H9 (cell line): ENCODE measurements around the gene ACAA2. TPM values are rescaled to one million over a fixed set of nuclear protein-coding genes. Genes with fewer than 3 reads are reported as not detected.

Experiments used
- DNase-seq: peaks from one replicate; pipeline ENCODE4 v3.0.0-alpha.2; 2017
- H2AFZ ChIP-seq: one replicate; pipeline ENCODE4 v1.6.1; 2013; ENCODE audit warnings: mild to moderate bottlenecking, low read length, control low read depth, moderate library complexity
- H2AK5ac ChIP-seq: 2 replicates; pipeline ENCODE4 v1.6.1; 2013; ENCODE audit warnings: low read length, control low read depth, mixed read lengths; ENCODE audit not compliant: insufficient read length
- H2BK120ac ChIP-seq: one replicate; pipeline ENCODE4 v1.6.1; 2013; ENCODE audit warnings: low read depth, mild to moderate bottlenecking, low read length, control low read depth, inconsistent platforms; ENCODE audit not compliant: poor library complexity, severe bottlenecking
- H2BK12ac ChIP-seq: 2 replicates; pipeline ENCODE4 v1.6.1; 2013; ENCODE audit warnings: low read length, control low read depth, mixed read lengths, low read depth; ENCODE audit not compliant: insufficient read length
- H2BK15ac ChIP-seq: 2 replicates; pipeline ENCODE4 v1.6.1; 2013; ENCODE audit warnings: low read depth, low read length, control low read depth
- H2BK20ac ChIP-seq: one replicate; pipeline ENCODE4 v1.6.1; 2013; ENCODE audit warnings: low read depth, mild to moderate bottlenecking, low read length, control low read depth, inconsistent platforms; ENCODE audit not compliant: poor library complexity, severe bottlenecking
- H2BK5ac ChIP-seq: 2 replicates; pipeline ENCODE4 v1.6.1; 2013; ENCODE audit warnings: low read length, control low read depth, mixed read lengths; ENCODE audit not compliant: insufficient read length
- H3K14ac ChIP-seq: 2 replicates; pipeline ENCODE4 v1.6.1; 2013; ENCODE audit warnings: low read length, control low read depth; ENCODE audit not compliant: insufficient read depth
- H3K18ac ChIP-seq: 2 replicates; pipeline ENCODE4 v1.6.1; 2013; ENCODE audit warnings: low read depth, mild to moderate bottlenecking, mixed read lengths, low read length, control low read depth; ENCODE audit not compliant: insufficient read length
- H3K23ac ChIP-seq: 2 replicates; pipeline ENCODE4 v1.6.1; 2013; ENCODE audit warnings: low read length, control low read depth, mixed read lengths, low read depth; ENCODE audit not compliant: insufficient read length
- H3K23me2 ChIP-seq: 2 replicates; pipeline ENCODE4 v1.6.1; 2013; ENCODE audit warnings: low read depth, mild to moderate bottlenecking, mixed read lengths, low read length, control low read depth; ENCODE audit not compliant: insufficient read length, poor library complexity, severe bottlenecking
- H3K27ac ChIP-seq: 2 replicates; pipeline ENCODE4 v1.5.1; 2013; ENCODE audit warnings: low read length, control low read depth, mixed read lengths, low read depth; ENCODE audit not compliant: insufficient read length
- H3K27me3 ChIP-seq: 2 replicates; pipeline ENCODE4 v1.6.1; 2013; ENCODE audit warnings: low read length, control low read depth, inconsistent platforms; ENCODE audit not compliant: insufficient read depth
- H3K4ac ChIP-seq: 2 replicates; pipeline ENCODE4 v1.6.1; 2013; ENCODE audit warnings: low read depth, mild to moderate bottlenecking, control low read depth, inconsistent platforms, low read length, moderate library complexity
- H3K4me1 ChIP-seq: 2 replicates; pipeline ENCODE4 v1.6.1; 2013; ENCODE audit warnings: low read length, control low read depth, inconsistent platforms; ENCODE audit not compliant: insufficient read depth
- H3K4me2 ChIP-seq: 2 replicates; pipeline ENCODE4 v1.6.1; 2013; ENCODE audit warnings: low read length, control low read depth, mixed read lengths; ENCODE audit not compliant: insufficient read length, insufficient read depth
- H3K56ac ChIP-seq: 2 replicates; pipeline ENCODE4 v1.6.1; 2013; ENCODE audit warnings: low read depth, mild to moderate bottlenecking, mixed read lengths, low read length, control low read depth; ENCODE audit not compliant: insufficient read length
- H3K79me1 ChIP-seq: 2 replicates; pipeline ENCODE4 v1.6.1; 2013; ENCODE audit warnings: low read depth, mild to moderate bottlenecking, moderate library complexity, low read length, control low read depth, inconsistent platforms; ENCODE audit not compliant: insufficient read depth, poor library complexity, severe bottlenecking
- H3K79me2 ChIP-seq: 2 replicates; pipeline ENCODE4 v1.6.1; 2013; ENCODE audit warnings: low read length, control low read depth, inconsistent platforms; ENCODE audit not compliant: insufficient read depth
- H3K9ac ChIP-seq: 2 replicates; pipeline ENCODE4 v1.6.1; 2013; ENCODE audit warnings: low read length, control low read depth, mixed read lengths; ENCODE audit not compliant: insufficient read length; ENCODE audit errors: extremely low read depth
- H3K9me3 ChIP-seq: one replicate; pipeline ENCODE4 v1.6.1; 2013; ENCODE audit warnings: low read depth, low read length, inconsistent platforms; ENCODE audit not compliant: control insufficient read depth
- H3T11ph ChIP-seq: one replicate; pipeline ENCODE4 v1.6.1; 2013; ENCODE audit warnings: mild to moderate bottlenecking, low read length, control low read depth, inconsistent platforms
- H4K20me1 ChIP-seq: one replicate; pipeline ENCODE4 v1.6.1; 2013; ENCODE audit not compliant: control insufficient read depth, insufficient read length, insufficient read depth
- H4K5ac ChIP-seq: 2 replicates; pipeline ENCODE4 v1.6.1; 2013; ENCODE audit warnings: low read depth, mild to moderate bottlenecking, mixed read lengths, low read length, control low read depth; ENCODE audit not compliant: insufficient read length
- H4K8ac ChIP-seq: replicated peaks from 2 replicates; pipeline ENCODE4 v1.6.1; 2013; ENCODE audit warnings: low read length, control low read depth, mixed read lengths, low read depth; ENCODE audit not compliant: insufficient read length
- H4K91ac ChIP-seq: 2 replicates; pipeline ENCODE4 v1.6.1; 2013; ENCODE audit warnings: low read depth, mild to moderate bottlenecking, moderate library complexity, mixed read lengths, low read length, control low read depth; ENCODE audit not compliant: insufficient read length
- H3K27ac Mint-ChIP-seq, 3 experiments: 2 replicates in 2 of 3; 3 replicates in 1 of 3; pipeline ENCODE4 v1.8.0; 2020 to 2021; ENCODE audit warnings: mixed read lengths in 3 of 3, mild to moderate bottlenecking in 1 of 3, moderate library complexity in 1 of 3
- H3K27me3 Mint-ChIP-seq: 2 replicates; pipeline ENCODE4 v1.8.0; 2021; ENCODE audit warnings: low read depth, mild to moderate bottlenecking, moderate library complexity, mixed read lengths
- H3K36me3 Mint-ChIP-seq, 3 experiments: 2 replicates in 2 of 3; 3 replicates in 1 of 3; pipeline ENCODE4 v1.8.0; 2020 to 2021; ENCODE audit warnings: low read depth in 3 of 3, mixed read lengths in 3 of 3; ENCODE audit not compliant: insufficient read depth in 1 of 3
- H3K4me1 Mint-ChIP-seq, 2 experiments: 2 replicates each; pipeline ENCODE4 v1.8.0; 2020; ENCODE audit warnings: mixed read lengths in 2 of 2
- H3K4me3 Mint-ChIP-seq, 2 experiments: 2 replicates in 1 of 2; 3 replicates in 1 of 2; pipeline ENCODE4 v1.8.0; 2020 to 2021; ENCODE audit warnings: mild to moderate bottlenecking in 2 of 2, mixed read lengths in 2 of 2, moderate library complexity in 1 of 2
- H3K9me3 Mint-ChIP-seq, 2 experiments: 2 replicates in 1 of 2; 3 replicates in 1 of 2; pipeline ENCODE4 v1.8.0; 2020; ENCODE audit warnings: mild to moderate bottlenecking in 2 of 2, mixed read lengths in 2 of 2, moderate library complexity in 1 of 2
- WGBS: extraction: QIAGEN DNeasy Blood & Tissue Kit; methylation state at CpG from one replicate; pipeline ENCODE4 v1.1.7; 2013; ENCODE audit warnings: missing lambda C conversion rate, low lambda C conversion rate, mixed read lengths; ENCODE audit not compliant: insufficient read length; ENCODE audit errors: extremely low coverage; 5-methylcytosine and 5-hydroxymethylcytosine counted together
- total RNA-seq: library from RNA; stranded (reverse); gene quantifications from 2 replicates; pipeline ENCODE4 v1.2.1, GENCODE V29; 2021
- TF ChIP-seq, protein P1 (sequence below): fragments of 200-600 bp; sonication (generic); conservative IDR thresholded peaks from 3 replicates; pipeline ENCODE4 v1.8.0; 2021; ENCODE audit warnings: antibody characterized with exemption, mild to moderate bottlenecking

The ACAA2 gene
- total RNA-seq, 1 experiment from 2014 or later = 115 TPM

DNA sequence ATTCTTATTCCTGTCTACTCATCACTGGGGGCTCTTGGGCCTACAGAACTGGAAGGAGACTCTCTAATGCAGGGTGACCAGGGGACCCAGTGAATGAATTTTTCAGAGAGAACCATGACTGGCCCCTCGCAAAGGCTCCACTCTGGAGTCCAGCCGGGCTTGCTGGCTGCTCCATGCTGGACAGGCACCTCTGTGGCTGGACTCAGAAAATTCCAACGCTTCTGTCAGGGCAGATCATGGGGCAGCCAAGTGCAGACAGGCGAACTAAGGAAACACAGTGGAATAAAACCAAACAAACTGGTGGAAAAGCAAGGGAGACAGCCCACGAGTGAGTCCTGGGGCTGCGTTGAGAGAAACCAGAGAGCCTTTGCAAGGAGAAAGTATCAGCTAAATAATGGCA lies 57.2 kb downstream of the ACAA2 start:
- no peaks in the 10 kb centered on the region for H3K9me3 ChIP-seq
- no peak for DNase-seq
- H3K27me3 Mint-ChIP-seq = peaks cover 4% of the 10 kb centered on the region

More for the DNA sequence above, 57.2 kb downstream of the ACAA2 start:
- Histone ChIP-seq H2BK15ac (no peak overlapping the region), H4K5ac (no peak overlapping the region), H2AK5ac (no peak overlapping the region), H3K14ac (no peak overlapping the region), H2BK20ac (no peak overlapping the region), H3K4ac (no peak overlapping the region), H3K4me2 (no peak overlapping the region), H4K91ac (no peak overlapping the region), H3K27me3 (no peaks in the 10 kb centered on the region), H2AFZ (no peak overlapping the region), H3K4me1 (no peaks in the 10 kb centered on the region; the same call in 1 of the 2 replicates), H2BK5ac (no peak overlapping the region), H4K8ac (no peak overlapping the region), H3K18ac (no peak overlapping the region), H3K56ac (no peak overlapping the region), H3K27ac (no peak overlapping the region), H3K23me2 (no peaks in the 10 kb centered on the region), H2BK12ac (no peak overlapping the region), H3T11ph (no peak overlapping the region), H3K79me2 (no peaks in the 10 kb centered on the region), H3K9ac (no peak overlapping the region), H3K79me1 (no peaks in the 10 kb centered on the region), H4K20me1 (no peaks in the 10 kb centered on the region), H3K23ac (no peak overlapping the region), H2BK120ac (no peak overlapping the region)
- peaks cover 0 to 6% of the 10 kb centered on the region in 2 experiments; a peak in 1 of 5 replicates for H3K9me3 Mint-ChIP-seq
- WGBS = no CpG with 5 or more reads among the region's 6 CpGs
- TF ChIP-seq, protein P1, sequence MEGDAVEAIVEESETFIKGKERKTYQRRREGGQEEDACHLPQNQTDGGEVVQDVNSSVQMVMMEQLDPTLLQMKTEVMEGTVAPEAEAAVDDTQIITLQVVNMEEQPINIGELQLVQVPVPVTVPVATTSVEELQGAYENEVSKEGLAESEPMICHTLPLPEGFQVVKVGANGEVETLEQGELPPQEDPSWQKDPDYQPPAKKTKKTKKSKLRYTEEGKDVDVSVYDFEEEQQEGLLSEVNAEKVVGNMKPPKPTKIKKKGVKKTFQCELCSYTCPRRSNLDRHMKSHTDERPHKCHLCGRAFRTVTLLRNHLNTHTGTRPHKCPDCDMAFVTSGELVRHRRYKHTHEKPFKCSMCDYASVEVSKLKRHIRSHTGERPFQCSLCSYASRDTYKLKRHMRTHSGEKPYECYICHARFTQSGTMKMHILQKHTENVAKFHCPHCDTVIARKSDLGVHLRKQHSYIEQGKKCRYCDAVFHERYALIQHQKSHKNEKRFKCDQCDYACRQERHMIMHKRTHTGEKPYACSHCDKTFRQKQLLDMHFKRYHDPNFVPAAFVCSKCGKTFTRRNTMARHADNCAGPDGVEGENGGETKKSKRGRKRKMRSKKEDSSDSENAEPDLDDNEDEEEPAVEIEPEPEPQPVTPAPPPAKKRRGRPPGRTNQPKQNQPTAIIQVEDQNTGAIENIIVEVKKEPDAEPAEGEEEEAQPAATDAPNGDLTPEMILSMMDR = no peak
- H3K36me3 Mint-ChIP-seq = no peaks in the 10 kb centered on the region
- no peak overlapping the region for H3K27ac Mint-ChIP-seq
- no peak overlapping the region; a peak in 1 of 5 replicates for H3K4me3 Mint-ChIP-seq
- peaks cover 45 to 57% of the 10 kb centered on the region in 2 experiments for H3K4me1 Mint-ChIP-seq
